ENCODE data around the gene MYO9B.

GRCh38 chr19:17262557-17262956 lies 187.0 kb downstream of the MYO9B start:
- no peak for TF ChIP-seq CTCF (IDR thresholded peaks at IDR 0.05; ENCODE audit: insufficient read depth, low read depth, low read length)
- no peak for TF ChIP-seq EZH2 (IDR thresholded peaks at IDR 0.05; ENCODE audit: insufficient read depth, low read length)
